Gastrocnemius medialis (tissue), 4 donors: Measurements from ENCODE around the gene MAPK14. TPM values are rescaled to one million over a fixed set of nuclear protein-coding genes. Genes with fewer than 3 reads are reported as not detected.

Experiments used
- ATAC-seq, 2 donors: fragments of 150-250 bp; one replicate each; pipeline ENCODE4 v1.9.1; 2016
- DNase-seq, 2 donors: peaks; one replicate each; pipeline ENCODE4 v3.0.0-alpha.2; 2019
- H3K27ac ChIP-seq, 4 donors: fragments of 200-600 bp; sonication (generic); 1 replicate in 1 of 4; 2 replicates in 3 of 4; pipeline ENCODE4 v1.5.1; 2016 to 2018; ENCODE audit warnings: mild to moderate bottlenecking in 2 of 4, moderate library complexity in 1 of 4
- H3K27me3 ChIP-seq, 3 donors: fragments of 200-600 bp; sonication (generic) in 2 of 3; 1 replicate in 1 of 3; 2 replicates in 2 of 3; pipeline versions ENCODE4 v1.5.1 to v1.6.0; 2016 to 2019; ENCODE audit warnings: mild to moderate bottlenecking in 1 of 3, moderate library complexity in 1 of 3
- H3K36me3 ChIP-seq, 2 donors: fragments of 200-600 bp; sonication (generic) in 1 of 2; one replicate each; pipeline ENCODE4 v1.5.1; 2017 to 2018
- H3K4me1 ChIP-seq, 2 donors: fragments of 200-600 bp; sonication (generic) in 1 of 2; one replicate each; pipeline ENCODE4 v1.5.1; 2016 to 2017; ENCODE audit warnings: mild to moderate bottlenecking in 2 of 2
- H3K4me3 ChIP-seq, 4 donors: fragments of 200-600 bp; sonication (generic) in 3 of 4; 1 replicate in 1 of 4; 2 replicates in 3 of 4; pipeline ENCODE4 v1.5.1; 2016 to 2019; ENCODE audit warnings: mild to moderate bottlenecking in 2 of 4
- H3K9me3 ChIP-seq, 3 donors: fragments of 200-600 bp; sonication (generic) in 2 of 3; 1 replicate in 1 of 3; 2 replicates in 2 of 3; pipeline ENCODE4 v1.5.1; 2016 to 2019
- POLR2A ChIP-seq, 2 donors: fragments of 450-650 bp; IDR thresholded peaks; one replicate each; pipeline ENCODE4 v1.6.1; 2017; ENCODE audit warnings: antibody characterized with exemption in 2 of 2, mild to moderate bottlenecking in 2 of 2, moderate library complexity in 2 of 2
- in situ Hi-C, 4 donors: fragments of 200-750 bp; cut with MboI; loops; one replicate each; pipeline versions ENCODE4 v1.15.0 to v1.8.0; 2017; ENCODE audit warnings: low sequenced_read_pairs in 4 of 4
- intact Hi-C: fragments of 100-400 bp; cut with DNase I; formaldehyde crosslinking; loops from one replicate; pipeline ENCODE4 v1.15.1; 2023; ENCODE audit warnings: low total_unique reads
- total RNA-seq, 4 donors: library from RNA; depleted of rRNA; stranded (reverse); fragments of >200 nt; gene quantifications; one replicate each; pipeline versions ENCODE4 v1.1.0 to v1.2.3, GENCODE V29; 2016
- TF ChIP-seq, protein P1 (sequence below), 5 experiments: fragments of 450-650 bp in 3 of 5; fragments of 200-600 bp in 2 of 5; sonication (generic) in 2 of 5; IDR thresholded peaks in 4 of 5; conservative IDR thresholded peaks in 1 of 5; 1 replicate in 4 of 5; 2 replicates in 1 of 5; pipeline ENCODE4 v1.5.1; 2016 to 2019; ENCODE audit warnings: antibody characterized with exemption in 5 of 5, mild to moderate bottlenecking in 3 of 5, moderate library complexity in 3 of 5

MAPK14 gene
- total RNA-seq, 4 donors from 2014 or later, result 37.6 to 42.4 (median 40.2) TPM

DNA sequence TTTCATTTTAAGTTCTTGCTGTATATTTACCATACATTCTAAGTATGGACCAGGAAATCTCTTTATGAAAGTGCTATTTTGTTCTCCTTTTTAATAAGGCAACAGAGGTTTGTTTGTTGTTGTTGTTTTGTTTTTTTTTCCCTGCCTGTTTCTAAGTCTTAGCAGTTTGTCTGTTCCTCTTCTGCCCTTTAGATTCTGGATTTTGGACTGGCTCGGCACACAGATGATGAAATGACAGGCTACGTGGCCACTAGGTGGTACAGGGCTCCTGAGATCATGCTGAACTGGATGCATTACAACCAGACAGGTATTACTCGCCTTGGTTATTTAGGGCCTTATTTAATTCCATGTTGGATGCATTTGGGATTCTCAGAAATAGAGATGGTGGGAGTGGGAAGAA is 48.0 kb downstream of the MAPK14 start:
- H3K36me3 ChIP-seq, result peaks cover 0 to 41% of the 10 kb centered on the region in 2 donors
- intact Hi-C loops, result no loop called here
- in situ Hi-C loops, result no loop called here
- DNase-seq (no peak), ATAC-seq (no peak)
- H3K4me1 ChIP-seq, result no peaks in the 10 kb centered on the region
- TF ChIP-seq, protein P1, sequence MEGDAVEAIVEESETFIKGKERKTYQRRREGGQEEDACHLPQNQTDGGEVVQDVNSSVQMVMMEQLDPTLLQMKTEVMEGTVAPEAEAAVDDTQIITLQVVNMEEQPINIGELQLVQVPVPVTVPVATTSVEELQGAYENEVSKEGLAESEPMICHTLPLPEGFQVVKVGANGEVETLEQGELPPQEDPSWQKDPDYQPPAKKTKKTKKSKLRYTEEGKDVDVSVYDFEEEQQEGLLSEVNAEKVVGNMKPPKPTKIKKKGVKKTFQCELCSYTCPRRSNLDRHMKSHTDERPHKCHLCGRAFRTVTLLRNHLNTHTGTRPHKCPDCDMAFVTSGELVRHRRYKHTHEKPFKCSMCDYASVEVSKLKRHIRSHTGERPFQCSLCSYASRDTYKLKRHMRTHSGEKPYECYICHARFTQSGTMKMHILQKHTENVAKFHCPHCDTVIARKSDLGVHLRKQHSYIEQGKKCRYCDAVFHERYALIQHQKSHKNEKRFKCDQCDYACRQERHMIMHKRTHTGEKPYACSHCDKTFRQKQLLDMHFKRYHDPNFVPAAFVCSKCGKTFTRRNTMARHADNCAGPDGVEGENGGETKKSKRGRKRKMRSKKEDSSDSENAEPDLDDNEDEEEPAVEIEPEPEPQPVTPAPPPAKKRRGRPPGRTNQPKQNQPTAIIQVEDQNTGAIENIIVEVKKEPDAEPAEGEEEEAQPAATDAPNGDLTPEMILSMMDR (IDR thresholded peaks at IDR 0.05 in 4 of 5, conservative IDR thresholded peaks at IDR 0.05 in 1 of 5), result no peak
- no peak for TF ChIP-seq POLR2A (IDR thresholded peaks at IDR 0.05)
- no peak overlapping the region for H3K4me3 ChIP-seq
- H3K27ac ChIP-seq, result no peak overlapping the region
- H3K9me3 ChIP-seq, result no peaks in the 10 kb centered on the region
- H3K27me3 ChIP-seq, result no peaks in the 10 kb centered on the region

DNA sequence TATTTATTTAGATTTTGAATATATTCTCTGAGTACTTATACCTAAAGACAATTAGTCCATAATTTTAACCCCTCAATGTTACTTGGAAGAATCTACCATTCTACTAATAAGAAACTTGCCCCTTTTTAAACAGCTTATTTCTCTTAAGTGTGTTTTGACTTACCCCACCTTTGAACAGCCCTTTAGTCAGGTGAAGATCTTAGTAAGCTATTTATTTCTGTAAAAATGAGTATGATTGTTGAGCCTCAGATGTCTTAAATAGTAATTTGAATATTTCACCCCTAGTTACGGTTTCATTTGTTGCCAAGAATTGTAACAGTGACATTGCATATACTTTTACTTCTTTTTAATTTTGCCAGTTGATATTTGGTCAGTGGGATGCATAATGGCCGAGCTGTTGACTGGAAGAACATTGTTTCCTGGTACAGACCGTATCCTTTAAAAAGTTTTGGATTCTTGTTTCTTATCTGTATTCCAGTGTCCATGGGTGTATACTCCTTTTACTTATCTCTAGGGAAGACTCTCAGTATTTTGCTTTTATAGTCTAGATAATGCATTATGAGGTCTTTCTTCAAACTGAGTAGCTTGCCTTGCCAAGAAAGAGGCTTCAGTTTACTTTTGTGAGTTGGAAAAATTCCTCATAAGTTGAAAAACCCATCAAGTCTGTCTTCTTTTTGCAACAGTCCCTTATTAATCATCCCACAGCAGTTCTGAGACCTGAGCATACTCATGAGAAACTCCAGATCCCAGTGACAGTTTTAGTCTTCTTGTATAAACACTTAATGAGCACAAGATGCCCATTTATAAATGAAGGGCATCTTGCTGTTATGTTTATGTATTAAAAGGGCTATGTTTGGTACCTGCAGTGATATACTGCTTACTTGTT is 48.8 kb downstream of the MAPK14 start:
- no peak overlapping the region for H3K4me3 ChIP-seq
- no peaks in the 10 kb centered on the region for H3K27me3 ChIP-seq
- intact Hi-C loops, result no loop called here
- no peak for DNase-seq
- no peaks in the 10 kb centered on the region for H3K4me1 ChIP-seq
- no peak for ATAC-seq
- peaks cover 0 to 46% of the 10 kb centered on the region in 2 donors for H3K36me3 ChIP-seq
- no peak overlapping the region for H3K27ac ChIP-seq
- in situ Hi-C loops, result no loop called here
- TF ChIP-seq POLR2A (IDR thresholded peaks at IDR 0.05), result no peak
- TF ChIP-seq, protein P1 (IDR thresholded peaks at IDR 0.05 in 4 of 5, conservative IDR thresholded peaks at IDR 0.05 in 1 of 5), result no peak
- H3K9me3 ChIP-seq, result peaks cover 0 to 2% (median 0%) of the 10 kb centered on the region in 3 donors

DNA sequence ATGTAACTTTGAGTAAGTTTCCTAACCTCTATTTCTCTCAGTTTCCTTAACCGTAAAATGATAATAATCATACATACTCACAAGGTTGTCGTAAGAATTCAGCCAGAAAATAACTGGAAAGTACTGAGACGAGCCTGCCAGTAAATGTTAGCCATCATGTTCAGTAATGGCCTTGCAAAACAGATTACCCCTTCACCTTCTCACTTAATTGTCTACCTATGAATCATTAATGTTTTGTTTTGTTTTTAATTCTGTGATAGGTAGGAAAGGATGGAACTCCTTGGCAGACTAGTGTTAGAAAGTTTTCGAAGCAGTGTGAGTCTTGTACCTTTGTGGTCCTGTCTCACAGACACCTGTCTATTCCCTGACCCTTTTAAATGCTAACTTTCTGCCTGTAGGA is 50.6 kb downstream of the MAPK14 start:
- Histone ChIP-seq H3K27ac (no peak overlapping the region), H3K27me3 (no peaks in the 10 kb centered on the region), H3K4me1 (no peaks in the 10 kb centered on the region), H3K36me3 (peaks cover 0 to 63% of the 10 kb centered on the region in 2 donors), H3K4me3 (no peak overlapping the region), H3K9me3 (peaks cover 0 to 4% (median 0%) of the 10 kb centered on the region in 3 donors)
- ATAC-seq (no peak), DNase-seq (no peak)
- intact Hi-C loops (no loop called here), in situ Hi-C loops (no loop called here)
- TF ChIP-seq, protein P1 (IDR thresholded peaks at IDR 0.05 in 4 of 5, conservative IDR thresholded peaks at IDR 0.05 in 1 of 5), result no peak
- no peak for TF ChIP-seq POLR2A (IDR thresholded peaks at IDR 0.05)

DNA sequence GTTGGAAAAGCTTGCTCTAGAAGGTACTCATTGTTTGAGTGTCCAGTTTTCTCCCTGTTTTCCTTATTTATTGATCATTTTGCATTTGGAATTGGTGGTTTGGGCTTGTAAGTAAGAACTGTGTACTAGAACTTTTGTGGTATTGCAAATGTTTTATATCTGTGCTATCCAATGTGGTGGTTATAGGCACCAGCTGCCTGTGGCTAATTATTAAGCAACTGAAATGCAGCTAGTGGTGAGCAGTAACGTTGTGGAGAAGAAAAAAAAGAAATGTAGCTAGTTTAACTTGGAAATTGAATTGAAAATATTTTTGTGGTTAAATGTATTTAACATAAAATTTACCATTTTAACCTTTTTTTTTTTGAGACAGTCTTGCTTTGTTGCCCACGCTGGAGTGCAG is 52.0 kb downstream of the MAPK14 start:
- Histone ChIP-seq H3K36me3 (peaks cover 0 to 73% of the 10 kb centered on the region in 2 donors), H3K4me1 (no peaks in the 10 kb centered on the region), H3K27ac (no peak overlapping the region), H3K27me3 (no peaks in the 10 kb centered on the region), H3K9me3 (peaks cover 0 to 4% (median 0%) of the 10 kb centered on the region in 3 donors), H3K4me3 (no peak overlapping the region)
- DNase-seq (no peak), ATAC-seq (no peak)
- in situ Hi-C loops, result no loop called here
- TF ChIP-seq POLR2A (IDR thresholded peaks at IDR 0.05), result no peak
- intact Hi-C loops, result no loop called here

DNA sequence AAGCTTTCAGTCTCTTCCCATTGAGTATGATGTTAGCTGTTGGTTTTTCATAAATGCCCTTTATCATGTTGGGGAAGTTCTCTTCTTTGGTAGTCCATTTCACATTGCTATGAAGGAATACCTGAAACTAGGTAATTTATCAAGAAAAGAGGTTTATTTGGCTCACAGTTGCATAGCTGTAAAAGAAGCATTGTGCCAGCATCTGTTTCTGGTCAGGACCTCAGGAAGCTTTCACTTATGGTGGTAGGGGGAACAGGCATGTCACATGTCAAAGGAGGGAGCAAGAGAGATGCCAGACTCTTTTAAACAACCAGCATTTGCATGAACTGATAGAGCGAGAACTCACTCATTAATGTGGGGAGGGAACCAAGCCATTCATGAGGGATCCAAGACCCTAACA is 54.7 kb downstream of the MAPK14 start:
- no peaks in the 10 kb centered on the region for H3K27me3 ChIP-seq
- peaks cover 0 to 59% of the 10 kb centered on the region in 2 donors for H3K36me3 ChIP-seq
- H3K4me3 ChIP-seq, result no peak overlapping the region
- peaks cover 0 to 4% (median 0%) of the 10 kb centered on the region in 3 donors for H3K9me3 ChIP-seq
- TF ChIP-seq POLR2A (IDR thresholded peaks at IDR 0.05), result no peak
- TF ChIP-seq, protein P1 (IDR thresholded peaks at IDR 0.05 in 4 of 5, conservative IDR thresholded peaks at IDR 0.05 in 1 of 5), result no peak
- in situ Hi-C loops (no loop called here), intact Hi-C loops (no loop called here)
- H3K4me1 ChIP-seq, result no peaks in the 10 kb centered on the region
- H3K27ac ChIP-seq, result no peak overlapping the region
- ATAC-seq (no peak), DNase-seq (no peak)
